Neural cell (in vitro differentiated cells): Measurements from ENCODE around the gene OR51E1.

ENCODE experiments used
- TF ChIP-seq, protein P1 (sequence below): IDR thresholded peaks from 2 replicates; pipeline ENCODE4 v1.6.1; 2012; ENCODE audit warnings: borderline replicate concordance
- TF ChIP-seq, protein P2 (sequence below): fragments of 450-650 bp; IDR thresholded peaks from 2 replicates; pipeline ENCODE4 v1.5.1; 2014; ENCODE audit warnings: antibody characterized with exemption, mild to moderate bottlenecking, moderate library complexity; ENCODE audit not compliant: poor library complexity, severe bottlenecking

DNA sequence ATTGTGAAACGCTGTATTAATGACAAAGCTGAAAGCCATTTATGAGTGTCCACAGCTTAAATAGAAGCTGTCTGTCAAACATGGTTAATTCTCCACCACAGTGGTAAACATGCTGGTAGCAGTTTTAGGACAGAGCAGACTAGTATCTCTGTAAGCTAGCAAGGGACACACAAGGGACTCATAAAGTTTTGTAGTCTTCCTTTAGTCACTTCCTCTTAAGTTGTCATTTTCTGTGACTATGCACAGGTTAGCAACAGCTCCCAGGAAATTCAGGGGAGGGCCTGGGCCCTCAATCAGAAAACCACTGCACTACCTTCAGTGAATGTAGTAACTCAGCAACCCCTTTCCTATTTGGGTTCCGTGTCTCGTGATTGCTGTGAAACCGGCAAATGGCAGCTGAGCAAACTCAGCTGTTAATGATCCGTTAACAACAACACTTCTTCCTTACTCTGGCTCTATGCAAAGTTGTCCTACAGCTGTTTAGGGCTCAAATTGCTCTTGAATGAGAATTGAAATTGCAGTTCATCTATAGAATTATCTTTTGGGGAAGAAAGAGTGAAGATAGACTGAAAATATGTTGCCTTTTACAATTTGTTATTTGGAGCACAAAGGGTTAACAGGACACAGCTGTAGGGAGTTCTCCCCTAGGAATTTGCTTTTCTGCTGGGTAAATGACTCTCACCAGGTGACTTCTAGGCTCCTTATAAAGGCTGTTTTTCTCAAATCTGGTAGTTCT is 60.4 kb downstream of the OR51E1 start, which contains the start of gene MMP26:
- TF ChIP-seq, protein P1, sequence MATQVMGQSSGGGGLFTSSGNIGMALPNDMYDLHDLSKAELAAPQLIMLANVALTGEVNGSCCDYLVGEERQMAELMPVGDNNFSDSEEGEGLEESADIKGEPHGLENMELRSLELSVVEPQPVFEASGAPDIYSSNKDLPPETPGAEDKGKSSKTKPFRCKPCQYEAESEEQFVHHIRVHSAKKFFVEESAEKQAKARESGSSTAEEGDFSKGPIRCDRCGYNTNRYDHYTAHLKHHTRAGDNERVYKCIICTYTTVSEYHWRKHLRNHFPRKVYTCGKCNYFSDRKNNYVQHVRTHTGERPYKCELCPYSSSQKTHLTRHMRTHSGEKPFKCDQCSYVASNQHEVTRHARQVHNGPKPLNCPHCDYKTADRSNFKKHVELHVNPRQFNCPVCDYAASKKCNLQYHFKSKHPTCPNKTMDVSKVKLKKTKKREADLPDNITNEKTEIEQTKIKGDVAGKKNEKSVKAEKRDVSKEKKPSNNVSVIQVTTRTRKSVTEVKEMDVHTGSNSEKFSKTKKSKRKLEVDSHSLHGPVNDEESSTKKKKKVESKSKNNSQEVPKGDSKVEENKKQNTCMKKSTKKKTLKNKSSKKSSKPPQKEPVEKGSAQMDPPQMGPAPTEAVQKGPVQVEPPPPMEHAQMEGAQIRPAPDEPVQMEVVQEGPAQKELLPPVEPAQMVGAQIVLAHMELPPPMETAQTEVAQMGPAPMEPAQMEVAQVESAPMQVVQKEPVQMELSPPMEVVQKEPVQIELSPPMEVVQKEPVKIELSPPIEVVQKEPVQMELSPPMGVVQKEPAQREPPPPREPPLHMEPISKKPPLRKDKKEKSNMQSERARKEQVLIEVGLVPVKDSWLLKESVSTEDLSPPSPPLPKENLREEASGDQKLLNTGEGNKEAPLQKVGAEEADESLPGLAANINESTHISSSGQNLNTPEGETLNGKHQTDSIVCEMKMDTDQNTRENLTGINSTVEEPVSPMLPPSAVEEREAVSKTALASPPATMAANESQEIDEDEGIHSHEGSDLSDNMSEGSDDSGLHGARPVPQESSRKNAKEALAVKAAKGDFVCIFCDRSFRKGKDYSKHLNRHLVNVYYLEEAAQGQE = no peak
- TF ChIP-seq, protein P2, sequence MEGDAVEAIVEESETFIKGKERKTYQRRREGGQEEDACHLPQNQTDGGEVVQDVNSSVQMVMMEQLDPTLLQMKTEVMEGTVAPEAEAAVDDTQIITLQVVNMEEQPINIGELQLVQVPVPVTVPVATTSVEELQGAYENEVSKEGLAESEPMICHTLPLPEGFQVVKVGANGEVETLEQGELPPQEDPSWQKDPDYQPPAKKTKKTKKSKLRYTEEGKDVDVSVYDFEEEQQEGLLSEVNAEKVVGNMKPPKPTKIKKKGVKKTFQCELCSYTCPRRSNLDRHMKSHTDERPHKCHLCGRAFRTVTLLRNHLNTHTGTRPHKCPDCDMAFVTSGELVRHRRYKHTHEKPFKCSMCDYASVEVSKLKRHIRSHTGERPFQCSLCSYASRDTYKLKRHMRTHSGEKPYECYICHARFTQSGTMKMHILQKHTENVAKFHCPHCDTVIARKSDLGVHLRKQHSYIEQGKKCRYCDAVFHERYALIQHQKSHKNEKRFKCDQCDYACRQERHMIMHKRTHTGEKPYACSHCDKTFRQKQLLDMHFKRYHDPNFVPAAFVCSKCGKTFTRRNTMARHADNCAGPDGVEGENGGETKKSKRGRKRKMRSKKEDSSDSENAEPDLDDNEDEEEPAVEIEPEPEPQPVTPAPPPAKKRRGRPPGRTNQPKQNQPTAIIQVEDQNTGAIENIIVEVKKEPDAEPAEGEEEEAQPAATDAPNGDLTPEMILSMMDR = no peak
